GM23248 (cell line): ENCODE results near the gene MRPL23. TPM values are rescaled to one million over a fixed set of nuclear protein-coding genes. Genes with fewer than 3 reads are reported as not detected.

Source experiments
- DNase-seq: peaks from one replicate; pipeline ENCODE4 v3.0.0-alpha.2; 2015
- H2AFZ ChIP-seq: fragments of 200-600 bp; sonication (generic); 2 replicates; pipeline ENCODE4 v1.6.1; 2016; ENCODE audit warnings: antibody characterized with exemption
- H3F3A ChIP-seq: fragments of 200-600 bp; sonication (generic); 2 replicates; pipeline ENCODE4 v1.6.1; 2016; ENCODE audit warnings: mild to moderate bottlenecking, antibody characterized with exemption, mixed run types; ENCODE audit not compliant: insufficient read depth
- H3K27ac ChIP-seq: fragments of 200-600 bp; sonication (generic); 2 replicates; pipeline ENCODE4 v1.5.1; 2016; ENCODE audit warnings: mild to moderate bottlenecking
- H3K27me3 ChIP-seq: fragments of 200-600 bp; sonication (generic); replicated peaks from 2 replicates; pipeline ENCODE4 v1.6.1; 2016; ENCODE audit warnings: mild to moderate bottlenecking; ENCODE audit not compliant: insufficient read depth
- H3K36me3 ChIP-seq: fragments of 200-600 bp; sonication (generic); 2 replicates; pipeline ENCODE4 v1.6.1; 2016; ENCODE audit warnings: low read depth, mild to moderate bottlenecking
- H3K4me1 ChIP-seq: fragments of 200-600 bp; sonication (generic); 2 replicates; pipeline ENCODE4 v1.6.1; 2016; ENCODE audit warnings: mild to moderate bottlenecking; ENCODE audit not compliant: insufficient read depth
- H3K4me2 ChIP-seq: fragments of 200-600 bp; sonication (generic); one replicate; pipeline ENCODE4 v1.6.1; 2016; ENCODE audit warnings: mild to moderate bottlenecking; ENCODE audit not compliant: unreplicated experiment
- H3K4me3 ChIP-seq: fragments of 200-600 bp; sonication (generic); 2 replicates; pipeline ENCODE4 v1.5.1; 2016; ENCODE audit warnings: mild to moderate bottlenecking
- H3K79me2 ChIP-seq: fragments of 200-600 bp; sonication (generic); 2 replicates; pipeline ENCODE4 v1.6.1; 2016; ENCODE audit warnings: mild to moderate bottlenecking; ENCODE audit not compliant: insufficient read depth
- H3K9ac ChIP-seq: fragments of 200-600 bp; sonication (generic); 2 replicates; pipeline ENCODE4 v1.6.1; 2016; ENCODE audit warnings: mild to moderate bottlenecking
- H3K9me2 ChIP-seq: fragments of 200-600 bp; sonication (generic); 2 replicates; pipeline ENCODE4 v1.6.1; 2016; ENCODE audit warnings: mixed run types, mild to moderate bottlenecking, moderate library complexity; ENCODE audit not compliant: insufficient read depth
- H3K9me3 ChIP-seq: fragments of 200-600 bp; sonication (generic); one replicate; pipeline ENCODE4 v1.6.1; 2017; ENCODE audit warnings: low read depth
- H4K20me1 ChIP-seq: fragments of 200-600 bp; sonication (generic); 2 replicates; pipeline ENCODE4 v1.6.0; 2016; ENCODE audit not compliant: insufficient read depth
- EZH2 ChIP-seq: fragments of 200-600 bp; sonication (generic); IDR thresholded peaks from 2 replicates; pipeline ENCODE4 v1.6.1; 2018; ENCODE audit warnings: antibody characterized with exemption, mild to moderate bottlenecking; ENCODE audit not compliant: insufficient read depth, poor library complexity, severe bottlenecking
- EZH2phosphoT487 ChIP-seq: fragments of 200-600 bp; sonication (generic); IDR thresholded peaks from 2 replicates; pipeline ENCODE4 v1.6.1; 2018; ENCODE audit warnings: antibody characterized with exemption, moderate library complexity, mild to moderate bottlenecking, low read depth; ENCODE audit not compliant: insufficient read depth
- WGBS, 2 experiments: methylation state at CpG; one replicate each; pipeline ENCODE4 v1.1.6; 2015 to 2017; ENCODE audit warnings: low lambda C conversion rate in 2 of 2, low coverage in 1 of 2; ENCODE audit errors: missing lambda C conversion rate in 2 of 2; 5-methylcytosine and 5-hydroxymethylcytosine counted together
- in situ Hi-C: fragments of 300-500 bp; cut with MboI; formaldehyde crosslinking; loops from 2 replicates; pipeline ENCODE4 v1.15.0; 2020
- polyA plus RNA-seq: library from polyadenylated mRNA; unstranded; fragments of >200 nt; fragmentation: Nextera tagmentation; extraction: Ambion mirVana; gene quantifications from 2 replicates; pipeline ENCODE4 v1.2.1, GENCODE V29; 2016
- total RNA-seq: library from RNA; depleted of rRNA; stranded (reverse); fragments of >200 nt; shearing (Covaris generic); gene quantifications from 2 replicates; pipeline ENCODE4 v1.2.3, GENCODE V29; 2014

MRPL23 gene
- total and polyA plus RNA-seq, 2 experiments from 2014 or later: 40.5 to 47.7 TPM

- TF ChIP-seq EZH2 (no peak), EZH2phosphoT487 (no peak)
- H3K27me3 ChIP-seq: 0 out of 2 replicates have a peak, but pooled peaks cover 4% of the 10 kb centered on the region
- DNase-seq: no peak
- 84 to 89% methylated on average over 20 to 35 of the region's 35 CpGs for WGBS, 2 experiments
- H3K36me3 ChIP-seq: no peaks in the 10 kb centered on the region
- H3K4me1 ChIP-seq: no peaks in the 10 kb centered on the region
- no peak overlapping the region for H3K27ac ChIP-seq
- no peaks in the 10 kb centered on the region for H3K79me2 ChIP-seq
- in situ Hi-C loops: no loop called here
- H3K4me2 ChIP-seq: no peak overlapping the region
- no peak overlapping the region for H3K4me3 ChIP-seq
- no peak overlapping the region for H3K9ac ChIP-seq
- H3K9me2 ChIP-seq: no peaks in the 10 kb centered on the region
- no peaks in the 10 kb centered on the region for H3K9me3 ChIP-seq
- no peaks in the 10 kb centered on the region for H4K20me1 ChIP-seq
- H3F3A ChIP-seq: no peaks in the 10 kb centered on the region
- H2AFZ ChIP-seq: no peak overlapping the region
Observed at GRCh38 chr11:1928891-1929541, 18.1 kb upstream of the MRPL23 start.

- Histone ChIP-seq H3K27ac (no peak overlapping the region), H3K79me2 (no peaks in the 10 kb centered on the region), H3K4me3 (no peak overlapping the region), H3F3A (no peaks in the 10 kb centered on the region), H3K9me2 (no peaks in the 10 kb centered on the region), H3K27me3 (0 out of 2 replicates have a peak, but pooled peaks cover 8% of the 10 kb centered on the region), H4K20me1 (no peaks in the 10 kb centered on the region), H3K4me2 (no peak overlapping the region), H3K36me3 (no peaks in the 10 kb centered on the region), H2AFZ (no peak overlapping the region), H3K9ac (no peak overlapping the region), H3K9me3 (no peaks in the 10 kb centered on the region), H3K4me1 (no peaks in the 10 kb centered on the region)
- in situ Hi-C loops: no loop called here
- WGBS, 2 experiments: 83 to 85% methylated on average over 16 to 25 of the region's 25 CpGs
- no peak for TF ChIP-seq EZH2phosphoT487
- TF ChIP-seq EZH2: no peak
- DNase-seq: no peak
Observed at GRCh38 chr11:1929621-1930461, 17.3 kb upstream of the MRPL23 start.

DNA sequence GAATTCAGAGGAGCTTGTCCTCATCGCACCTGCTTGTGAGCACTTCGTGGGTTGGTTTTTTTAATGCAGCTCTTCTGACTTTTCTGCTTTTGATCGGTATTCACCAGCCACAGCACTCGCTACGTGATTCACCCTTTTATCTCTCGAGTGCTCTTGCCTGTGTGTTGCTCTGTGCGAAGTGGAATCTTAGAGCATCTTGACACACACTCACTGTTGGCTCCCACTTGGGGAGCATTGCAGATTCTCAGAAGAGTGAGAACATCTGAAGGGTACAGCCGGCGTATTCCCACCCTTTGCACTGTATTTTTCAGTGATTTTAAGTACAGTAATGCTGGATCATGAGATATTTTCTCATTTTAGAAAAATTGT is 16.7 kb upstream of the MRPL23 start:
- Histone ChIP-seq H2AFZ (no peak overlapping the region), H3K79me2 (no peaks in the 10 kb centered on the region), H3K36me3 (no peaks in the 10 kb centered on the region), H3K4me3 (no peak overlapping the region), H3K9me2 (no peaks in the 10 kb centered on the region), H3K4me1 (no peaks in the 10 kb centered on the region), H3K9me3 (no peaks in the 10 kb centered on the region), H3K27ac (no peak overlapping the region), H3K27me3 (0 out of 2 replicates have a peak, but pooled peaks cover 8% of the 10 kb centered on the region), H4K20me1 (no peaks in the 10 kb centered on the region), H3F3A (no peaks in the 10 kb centered on the region), H3K9ac (no peak overlapping the region), H3K4me2 (no peak overlapping the region)
- no peak for DNase-seq
- WGBS, 2 experiments: 83 to 85% methylated on average over 9 of the region's 9 CpGs
- TF ChIP-seq EZH2 (no peak), EZH2phosphoT487 (no peak)
- in situ Hi-C loops: no loop called here

DNA sequence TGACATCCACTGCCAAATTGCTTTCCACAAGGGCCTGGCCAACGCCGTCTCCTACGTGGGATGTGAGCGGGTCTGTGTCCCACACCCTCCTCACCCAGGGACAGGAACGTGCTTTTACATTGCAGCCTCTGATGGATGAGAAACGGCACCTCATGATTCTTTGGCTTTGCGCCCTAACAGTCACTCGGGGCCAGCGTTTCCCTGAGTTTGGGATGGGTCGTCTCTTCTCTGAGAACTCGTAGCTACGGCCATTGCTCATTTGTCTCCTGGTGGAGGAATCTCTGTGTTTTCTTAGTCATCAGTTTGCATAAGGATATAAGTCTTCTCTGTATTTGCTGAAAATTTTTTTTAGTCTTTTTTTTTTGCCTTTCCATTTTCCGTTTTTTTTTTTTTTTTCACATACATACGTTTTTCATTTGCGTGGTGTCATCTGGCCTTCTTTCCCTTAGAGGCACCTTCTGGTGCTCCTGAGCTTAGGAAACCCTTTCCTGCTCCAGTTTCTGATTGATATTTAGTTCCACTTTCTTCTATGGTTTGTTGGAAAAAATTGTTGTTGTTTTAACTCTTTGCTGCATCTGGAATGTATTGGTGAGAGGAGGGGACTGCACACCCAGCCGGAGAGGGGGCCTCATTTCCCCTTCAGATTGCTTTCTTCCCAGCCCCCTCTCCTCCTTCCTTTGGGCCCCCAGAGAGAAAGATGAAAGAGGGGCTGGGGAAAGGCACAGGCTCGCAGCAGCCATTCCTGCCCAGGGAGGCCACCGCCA is 15.6 kb upstream of the MRPL23 start:
- Histone ChIP-seq H3K27ac (no peak overlapping the region), H3K36me3 (no peaks in the 10 kb centered on the region), H3K27me3 (0 out of 2 replicates have a peak, but pooled peaks cover 8% of the 10 kb centered on the region), H3K79me2 (no peaks in the 10 kb centered on the region), H3K9me2 (no peaks in the 10 kb centered on the region), H2AFZ (no peak overlapping the region), H4K20me1 (no peaks in the 10 kb centered on the region), H3K4me3 (no peak overlapping the region), H3F3A (no peaks in the 10 kb centered on the region), H3K9me3 (no peaks in the 10 kb centered on the region), H3K4me1 (no peaks in the 10 kb centered on the region), H3K4me2 (peak overlapping the region; percentile 25), H3K9ac (no peak overlapping the region)
- in situ Hi-C loops: no loop called here
- 20 to 21% methylated on average over 18 of the region's 18 CpGs for WGBS, 2 experiments
- peak; percentile 42 for DNase-seq
- TF ChIP-seq EZH2phosphoT487 (no peak), EZH2 (no peak)
